ENCODE data around the gene DCD.
A peak's percentile ranks its signal among the peaks of the same experiment; 100 is the strongest.
"Not testable (repeated sequence)": the region's sequence is repeated elsewhere in the genome, so short reads cannot be mapped to it uniquely, and the experiment has no call there.

DCD gene

GRCh38 chr12:54648265-54648664 lies at the start of gene DCD:
Gene DCD, minus strand, starts transcription at chr12:54648365. Its CDS starts 62 bp downstream, at chr12:54648303.
- Mint-ChIP-seq H3K27me3 (peaks cover 23 to 34% of the 10 kb centered on the region in 2 donors), H3K36me3 (no peaks in the 10 kb centered on the region), H3K27ac (no peak within 1 kb of the TSS), H3K4me1 (peaks cover 0 to 7% of the 10 kb centered on the region in 2 donors), H3K4me3 (no peak within 1 kb of the TSS), H3K9me3 (no peaks in the 10 kb centered on the region)
- DNase-seq = no peak
- ATAC-seq (replicated peaks) = no peak

- ATAC-seq (replicated peaks) = no peak
Observed at GRCh38 chr12:54697851-54698250, 49.7 kb upstream of the DCD start.

GRCh38 chr12:54692353-54692752 lies 44.2 kb upstream of the DCD start:
- Mint-ChIP-seq H3K4me3 (no peak overlapping the region), H3K9me3 (peaks cover 2 to 4% of the 10 kb centered on the region in 2 donors), H3K36me3 (peaks cover 0 to under 1% of the 10 kb centered on the region in 2 donors), H3K27me3 (peaks cover 39 to 73% of the 10 kb centered on the region in 2 donors), H3K4me1 (peaks cover 0 to 5% of the 10 kb centered on the region in 2 donors), H3K27ac (no peak overlapping the region)
- DNase-seq = no peak
- ATAC-seq (replicated peaks) = no peak

More at GRCh38 chr12:54697851-54698250, 49.7 kb upstream of the DCD start:
- no peaks in the 10 kb centered on the region for H3K4me1 Mint-ChIP-seq
- peaks cover 23 to 40% of the 10 kb centered on the region in 2 donors for H3K27me3 Mint-ChIP-seq
- no peaks in the 10 kb centered on the region for H3K36me3 Mint-ChIP-seq
- DNase-seq = no peak
- no peak overlapping the region for H3K4me3 Mint-ChIP-seq
- H3K9me3 Mint-ChIP-seq = no peaks in the 10 kb centered on the region
- no peak overlapping the region for H3K27ac Mint-ChIP-seq

GRCh38 chr12:54689984-54690383 lies 41.8 kb upstream of the DCD start:
- Mint-ChIP-seq H3K27ac (no peak overlapping the region), H3K27me3 (peaks cover 50 to 75% of the 10 kb centered on the region in 2 donors), H3K9me3 (peaks cover 5 to 7% of the 10 kb centered on the region in 2 donors), H3K4me1 (peaks cover 0 to 5% of the 10 kb centered on the region in 2 donors), H3K4me3 (no peak overlapping the region), H3K36me3 (peaks cover 0 to 3% of the 10 kb centered on the region in 2 donors)
- ATAC-seq (replicated peaks) = no peak
- DNase-seq = no peak

- Mint-ChIP-seq H3K27me3 (peaks cover 56 to 79% of the 10 kb centered on the region in 2 donors), H3K9me3 (peaks cover 5 to 7% of the 10 kb centered on the region in 2 donors), H3K4me1 (peaks cover 0 to 5% of the 10 kb centered on the region in 2 donors), H3K4me3 (no peak overlapping the region), H3K36me3 (peaks cover 0 to 3% of the 10 kb centered on the region in 2 donors), H3K27ac (no peak overlapping the region)
- no peak for ATAC-seq (replicated peaks)
- DNase-seq = no peak
Observed at GRCh38 chr12:54689034-54689372, 40.8 kb upstream of the DCD start.

GRCh38 chr12:54688309-54689033 lies 40.3 kb upstream of the DCD start:
- ATAC-seq (replicated peaks) (no peak), DNase-seq (no peak)
- Mint-ChIP-seq H3K36me3 (peaks cover 0 to 3% of the 10 kb centered on the region in 2 donors), H3K4me3 (no peak overlapping the region), H3K27me3 (peaks cover 57 to 79% of the 10 kb centered on the region in 2 donors), H3K4me1 (peaks cover 0 to 5% of the 10 kb centered on the region in 2 donors), H3K9me3 (peaks cover 5 to 7% of the 10 kb centered on the region in 2 donors), H3K27ac (no peak overlapping the region)

GRCh38 chr12:54684636-54685630 lies 36.8 kb upstream of the DCD start:
- Mint-ChIP-seq H3K4me1 (peaks cover 0 to 5% of the 10 kb centered on the region in 2 donors), H3K27me3 (peaks cover 60 to 78% of the 10 kb centered on the region in 2 donors), H3K27ac (no peak overlapping the region), H3K36me3 (peaks cover 0 to 3% of the 10 kb centered on the region in 2 donors), H3K4me3 (no peak overlapping the region), H3K9me3 (peaks cover 5 to 7% of the 10 kb centered on the region in 2 donors)
- DNase-seq (no peak), ATAC-seq (replicated peaks) (no peak)

- no peak for ATAC-seq (replicated peaks)
- Mint-ChIP-seq H3K27me3 (peaks cover 62 to 75% of the 10 kb centered on the region in 2 donors), H3K27ac (no peak overlapping the region), H3K4me1 (peaks cover 0 to 5% of the 10 kb centered on the region in 2 donors), H3K4me3 (no peak overlapping the region), H3K36me3 (peaks cover 0 to 3% of the 10 kb centered on the region in 2 donors), H3K9me3 (peaks cover 5 to 7% of the 10 kb centered on the region in 2 donors)
- DNase-seq = no peak
Observed at GRCh38 chr12:54683398-54683797, 35.2 kb upstream of the DCD start.

GRCh38 chr12:54682674-54683073 lies 34.5 kb upstream of the DCD start:
- Mint-ChIP-seq H3K4me1 (no peaks in the 10 kb centered on the region), H3K36me3 (peaks cover 0 to 3% of the 10 kb centered on the region in 2 donors), H3K9me3 (peaks cover 4 to 5% of the 10 kb centered on the region in 2 donors), H3K27me3 (peaks cover 57 to 74% of the 10 kb centered on the region in 2 donors), H3K4me3 (no peak overlapping the region), H3K27ac (no peak overlapping the region)
- DNase-seq (no peak), ATAC-seq (replicated peaks) (no peak)

- ATAC-seq (replicated peaks) (peak; percentile 44 to 61), DNase-seq (no peak)
- Mint-ChIP-seq H3K27ac (no peak overlapping the region), H3K4me1 (no peaks in the 10 kb centered on the region), H3K36me3 (no peaks in the 10 kb centered on the region), H3K27me3 (peaks cover 50 to 69% of the 10 kb centered on the region in 2 donors), H3K9me3 (no peaks in the 10 kb centered on the region), H3K4me3 (no peak overlapping the region)
Observed at GRCh38 chr12:54680374-54680773, 32.2 kb upstream of the DCD start.

- H3K4me1 Mint-ChIP-seq = no peaks in the 10 kb centered on the region
- no peaks in the 10 kb centered on the region for H3K9me3 Mint-ChIP-seq
Observed at GRCh38 chr12:54678131-54678530, 30.0 kb upstream of the DCD start.

GRCh38 chr12:54667945-54668344 lies 19.8 kb upstream of the DCD start:
- Mint-ChIP-seq H3K4me3 (no peak overlapping the region), H3K27me3 (peaks cover 14 to 15% of the 10 kb centered on the region in 2 donors), H3K36me3 (no peaks in the 10 kb centered on the region), H3K4me1 (no peaks in the 10 kb centered on the region), H3K9me3 (no peaks in the 10 kb centered on the region), H3K27ac (no peak overlapping the region)
- no peak for DNase-seq
- ATAC-seq (replicated peaks) = no peak

More at GRCh38 chr12:54678131-54678530, 30.0 kb upstream of the DCD start:
- Mint-ChIP-seq H3K27me3 (peaks cover 29 to 49% of the 10 kb centered on the region in 2 donors), H3K4me3 (no peak overlapping the region), H3K36me3 (no peaks in the 10 kb centered on the region), H3K27ac (no peak overlapping the region)
- no peak for ATAC-seq (replicated peaks)
- DNase-seq = no peak

- no peaks in the 10 kb centered on the region for H3K4me1 Mint-ChIP-seq
- ATAC-seq (replicated peaks) (no peak), DNase-seq (no peak)
- no peaks in the 10 kb centered on the region for H3K9me3 Mint-ChIP-seq
- no peak overlapping the region for H3K27ac Mint-ChIP-seq
- peaks cover 11 to 14% of the 10 kb centered on the region in 2 donors for H3K27me3 Mint-ChIP-seq
- H3K36me3 Mint-ChIP-seq = no peaks in the 10 kb centered on the region
- H3K4me3 Mint-ChIP-seq = no peak overlapping the region
Observed at GRCh38 chr12:54666008-54666407, 17.8 kb upstream of the DCD start.

GRCh38 chr12:54665022-54665635 lies 17.0 kb upstream of the DCD start:
- H3K9me3 Mint-ChIP-seq; H3K4me3 Mint-ChIP-seq; DNase-seq; ATAC-seq (replicated peaks); H3K27ac Mint-ChIP-seq; H3K4me1 Mint-ChIP-seq; H3K36me3 Mint-ChIP-seq: not testable (repeated sequence)
- H3K27me3 Mint-ChIP-seq = peaks cover 6 to 11% of the 10 kb centered on the region in 2 donors

Data from stimulated activated naive B cell treated with anti-CD40 and anti-IgM and Interleukin-4, amounts not matched to agents 10 μg/mL and 1 μg/mL and 100 μg/mL, for 72 hours (primary cell).